ENCODE measurements around the gene STX4.
"Not testable (repeated sequence)": the region's sequence is repeated elsewhere in the genome, so short reads cannot be mapped to it uniquely, and the experiment has no call there.

STX4 gene

GRCh38 chr16:30998852-30999761 is 34.3 kb upstream of the STX4 start:
- no peak for DNase-seq

GRCh38 chr16:31000671-31001382 is 32.5 kb upstream of the STX4 start:
- no peak for DNase-seq

GRCh38 chr16:31001507-31002249 is 31.7 kb upstream of the STX4 start:
- no peak for DNase-seq

- DNase-seq = no peak
These were observed 31.1 kb upstream of the STX4 start for GRCh38 chr16:31002250-31002700.

GRCh38 chr16:31002862-31003341 is 30.5 kb upstream of the STX4 start:
- DNase-seq = no peak

GRCh38 chr16:31003744-31004143 is 29.6 kb upstream of the STX4 start:
- DNase-seq = no peak

- DNase-seq = no peak
These were observed 28.7 kb upstream of the STX4 start for GRCh38 chr16:31004658-31005057.

- DNase-seq = no peak
These were observed 27.8 kb upstream of the STX4 start for GRCh38 chr16:31005350-31006085.

GRCh38 chr16:31006086-31006385 is 27.3 kb upstream of the STX4 start:
- no peak for DNase-seq

- DNase-seq = no peak
These were observed 26.8 kb upstream of the STX4 start for GRCh38 chr16:31006589-31006988.

GRCh38 chr16:31007684-31008083 is 25.7 kb upstream of the STX4 start:
- no peak for DNase-seq

- peak; percentile 83 for DNase-seq
These were observed 25.2 kb upstream of the STX4 start for GRCh38 chr16:31008149-31008548.

GRCh38 chr16:31008551-31008950 is 24.8 kb upstream of the STX4 start:
- no peak for DNase-seq

- no peak for DNase-seq
These were observed 24.2 kb upstream of the STX4 start for GRCh38 chr16:31009120-31009519.

- DNase-seq = no peak
These were observed 23.3 kb upstream of the STX4 start for GRCh38 chr16:31009894-31010584.

GRCh38 chr16:31010585-31011325 is 22.6 kb upstream of the STX4 start, which contains the start of gene STX1B:
Gene STX1B (minus strand): TSS chr16:31010638. CDS start chr16:31010396, 242 bp downstream.
- DNase-seq = peak; percentile 51

GRCh38 chr16:31011815-31012214 is 21.5 kb upstream of the STX4 start:
- DNase-seq = not testable (repeated sequence)

- DNase-seq = not testable (repeated sequence)
These were observed 20.1 kb upstream of the STX4 start for GRCh38 chr16:31013292-31013691.

- no peak for DNase-seq
These were observed 17.3 kb upstream of the STX4 start for GRCh38 chr16:31016018-31016417.

- DNase-seq = not testable (repeated sequence)
These were observed 15.6 kb upstream of the STX4 start for GRCh38 chr16:31017756-31018155.

- DNase-seq = no peak
These were observed 12.8 kb upstream of the STX4 start for GRCh38 chr16:31020536-31020935.
